Tongue (tissue), 2 donors: Measurements from ENCODE around the gene DNAH11. TPM values are rescaled to one million over a fixed set of nuclear protein-coding genes. Genes with fewer than 3 reads are reported as not detected.
"Not testable (repeated sequence)": the region's sequence is repeated elsewhere in the genome, so short reads cannot be mapped to it uniquely, and the experiment has no call there.

Experiments used
- DNase-seq: peaks from one replicate; pipeline ENCODE4 v3.0.0-alpha.2; 2015
- total RNA-seq: library from RNA; depleted of rRNA; stranded (reverse); fragments of >200 nt; gene quantifications from one replicate; pipeline ENCODE4 v1.2.3, GENCODE V29; 2014

Gene DNAH11, protein sequence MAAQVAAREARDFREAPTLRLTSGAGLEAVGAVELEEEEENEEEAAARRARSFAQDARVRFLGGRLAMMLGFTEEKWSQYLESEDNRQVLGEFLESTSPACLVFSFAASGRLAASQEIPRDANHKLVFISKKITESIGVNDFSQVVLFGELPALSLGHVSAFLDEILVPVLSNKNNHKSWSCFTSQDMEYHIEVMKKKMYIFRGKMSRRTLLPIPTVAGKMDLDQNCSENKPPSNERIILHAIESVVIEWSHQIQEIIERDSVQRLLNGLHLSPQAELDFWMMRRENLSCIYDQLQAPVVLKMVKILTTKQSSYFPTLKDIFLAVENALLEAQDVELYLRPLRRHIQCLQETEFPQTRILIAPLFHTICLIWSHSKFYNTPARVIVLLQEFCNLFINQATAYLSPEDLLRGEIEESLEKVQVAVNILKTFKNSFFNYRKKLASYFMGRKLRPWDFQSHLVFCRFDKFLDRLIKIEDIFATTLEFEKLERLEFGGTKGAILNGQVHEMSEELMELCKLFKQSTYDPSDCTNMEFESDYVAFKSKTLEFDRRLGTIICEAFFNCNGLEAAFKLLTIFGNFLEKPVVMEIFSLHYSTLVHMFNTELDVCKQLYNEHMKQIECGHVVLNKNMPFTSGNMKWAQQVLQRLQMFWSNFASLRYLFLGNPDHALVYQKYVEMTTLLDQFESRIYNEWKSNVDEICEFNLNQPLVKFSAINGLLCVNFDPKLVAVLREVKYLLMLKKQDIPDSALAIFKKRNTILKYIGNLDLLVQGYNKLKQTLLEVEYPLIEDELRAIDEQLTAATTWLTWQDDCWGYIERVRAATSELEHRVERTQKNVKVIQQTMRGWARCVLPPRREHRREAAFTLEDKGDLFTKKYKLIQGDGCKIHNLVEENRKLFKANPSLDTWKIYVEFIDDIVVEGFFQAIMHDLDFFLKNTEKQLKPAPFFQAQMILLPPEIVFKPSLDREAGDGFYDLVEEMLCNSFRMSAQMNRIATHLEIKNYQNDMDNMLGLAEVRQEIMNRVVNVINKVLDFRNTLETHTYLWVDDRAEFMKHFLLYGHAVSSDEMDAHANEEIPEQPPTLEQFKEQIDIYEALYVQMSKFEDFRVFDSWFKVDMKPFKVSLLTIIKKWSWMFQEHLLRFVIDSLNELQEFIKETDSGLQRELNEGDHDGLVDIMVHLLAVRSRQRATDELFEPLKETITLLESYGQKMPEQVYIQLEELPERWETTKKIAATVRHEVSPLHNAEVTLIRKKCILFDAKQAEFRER (N-terminal part only)
- total RNA-seq, result 1.8 TPM

DNA sequence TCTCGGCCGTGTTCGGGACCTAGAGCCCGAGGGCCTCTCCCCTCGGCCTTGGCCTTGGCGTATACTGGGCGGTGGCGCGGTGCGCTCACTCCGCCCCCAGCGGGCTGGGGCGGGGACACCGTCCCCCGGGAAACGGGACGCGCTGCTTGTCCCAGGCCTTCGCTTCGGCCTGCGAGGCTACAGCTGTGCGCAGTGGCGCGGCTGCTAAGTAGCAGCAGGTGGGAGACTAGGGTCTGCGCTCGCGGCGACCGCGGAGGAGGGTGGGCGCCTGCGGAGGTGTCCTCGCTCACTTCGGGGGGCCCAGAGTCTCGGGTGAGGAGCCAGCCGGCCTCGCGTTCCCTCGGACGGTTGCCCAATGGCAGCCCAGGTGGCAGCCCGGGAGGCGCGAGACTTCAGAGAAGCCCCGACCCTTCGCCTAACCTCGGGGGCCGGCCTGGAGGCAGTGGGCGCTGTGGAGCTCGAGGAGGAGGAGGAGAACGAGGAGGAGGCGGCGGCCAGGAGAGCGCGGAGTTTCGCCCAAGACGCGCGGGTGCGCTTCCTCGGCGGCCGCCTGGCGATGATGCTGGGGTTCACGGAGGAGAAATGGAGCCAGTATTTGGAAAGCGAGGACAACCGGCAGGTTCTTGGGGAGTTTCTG is at the start of gene DNAH11:
Gene DNAH11 (plus strand): TSS at position 149 of the 637 bp plus-strand sequence. CDS start 207 bp downstream, at position 356.
- peak; percentile 62 for DNase-seq

DNA sequence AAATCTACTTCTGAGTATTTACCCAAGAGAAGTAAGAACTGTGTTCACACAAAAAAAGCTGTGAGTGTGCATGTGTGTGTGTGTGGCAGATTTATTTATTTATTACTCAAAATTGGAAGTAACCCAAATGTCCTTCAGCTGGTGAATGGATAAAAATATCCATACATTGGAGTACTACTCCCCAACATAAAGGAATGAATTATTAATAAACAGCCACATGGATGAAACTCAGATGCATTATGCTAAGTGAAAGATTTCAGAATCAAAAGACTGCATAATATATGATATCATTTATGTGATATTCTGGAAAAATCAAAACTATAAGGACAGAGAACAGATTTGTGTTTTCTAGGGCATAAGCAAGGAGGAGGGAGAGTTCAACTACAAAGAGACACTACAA is 47.1 kb upstream of the DNAH11 start:
- no peak for DNase-seq

DNA sequence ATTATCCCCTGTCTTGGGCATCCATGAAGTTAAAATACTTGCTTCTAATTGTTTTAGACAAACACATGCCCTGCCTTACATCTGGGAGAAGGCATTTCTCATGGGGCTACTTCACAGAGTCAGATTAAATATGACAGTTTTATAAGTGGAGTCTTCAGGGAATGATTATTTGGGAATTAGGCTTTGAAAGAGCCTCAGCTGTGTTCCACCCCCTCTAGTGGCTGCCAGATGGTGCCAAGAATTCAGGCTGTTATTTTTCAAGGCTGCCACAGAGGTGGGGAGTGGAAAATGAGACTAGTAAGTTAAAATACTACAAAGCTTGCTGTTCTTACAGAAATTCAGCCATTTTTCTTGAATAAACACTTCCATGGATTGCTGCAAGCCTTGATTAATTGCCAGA is 45.8 kb upstream of the DNAH11 start:
- DNase-seq, result no peak

DNA sequence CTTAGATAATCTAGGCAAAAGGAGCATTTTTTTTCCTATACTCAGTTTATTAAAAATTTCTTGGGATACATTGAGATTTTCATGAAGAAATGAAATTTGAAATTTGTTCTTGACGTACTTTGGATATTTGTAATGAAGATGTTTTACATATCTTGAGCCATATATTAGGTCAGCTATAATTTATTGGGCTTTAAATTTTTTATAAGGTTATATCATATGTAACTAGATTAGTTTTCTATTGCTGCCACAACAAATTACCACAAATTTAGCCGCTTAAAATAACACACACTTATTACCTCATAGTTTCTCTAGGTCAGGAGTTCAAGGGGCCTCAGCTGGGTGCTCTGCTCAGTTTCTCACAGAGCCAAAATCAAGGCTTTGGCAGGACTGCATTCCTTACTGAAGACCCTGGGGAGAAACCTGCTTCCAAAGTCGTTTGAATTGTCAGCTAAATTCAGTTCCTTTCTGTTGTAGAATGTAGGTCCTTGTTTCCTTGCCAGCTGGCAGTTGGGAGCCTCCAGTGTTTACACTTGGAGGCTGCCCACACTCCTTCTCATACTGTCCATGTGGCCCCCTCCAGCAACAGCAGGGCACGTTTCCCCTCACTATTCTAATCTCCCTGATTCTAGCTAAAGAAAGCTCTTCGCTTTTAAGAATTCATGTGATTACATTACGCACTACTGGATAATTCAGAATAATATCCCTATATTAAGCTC is 42.6 kb upstream of the DNAH11 start:
- no peak for DNase-seq

DNA sequence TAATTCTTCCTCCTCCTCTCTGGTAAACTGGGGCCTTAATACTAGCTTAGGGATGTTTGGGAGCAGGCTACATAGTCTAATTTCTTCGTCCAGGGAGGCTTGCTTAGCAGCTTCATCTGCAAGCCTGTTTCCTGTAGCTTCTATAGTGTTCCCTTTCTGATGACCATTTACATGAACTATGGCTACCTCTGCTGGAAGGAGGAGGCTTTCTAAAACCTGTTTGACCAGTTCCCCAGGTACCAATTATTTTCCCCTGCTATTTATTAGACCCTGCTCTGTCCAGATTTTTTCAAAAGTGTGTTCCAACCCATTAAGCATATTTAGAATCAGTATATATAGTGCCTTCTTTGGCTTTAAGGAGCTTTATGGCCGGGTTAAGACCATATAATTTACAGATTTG is 38.8 kb upstream of the DNAH11 start:
- DNase-seq, result no peak

DNA sequence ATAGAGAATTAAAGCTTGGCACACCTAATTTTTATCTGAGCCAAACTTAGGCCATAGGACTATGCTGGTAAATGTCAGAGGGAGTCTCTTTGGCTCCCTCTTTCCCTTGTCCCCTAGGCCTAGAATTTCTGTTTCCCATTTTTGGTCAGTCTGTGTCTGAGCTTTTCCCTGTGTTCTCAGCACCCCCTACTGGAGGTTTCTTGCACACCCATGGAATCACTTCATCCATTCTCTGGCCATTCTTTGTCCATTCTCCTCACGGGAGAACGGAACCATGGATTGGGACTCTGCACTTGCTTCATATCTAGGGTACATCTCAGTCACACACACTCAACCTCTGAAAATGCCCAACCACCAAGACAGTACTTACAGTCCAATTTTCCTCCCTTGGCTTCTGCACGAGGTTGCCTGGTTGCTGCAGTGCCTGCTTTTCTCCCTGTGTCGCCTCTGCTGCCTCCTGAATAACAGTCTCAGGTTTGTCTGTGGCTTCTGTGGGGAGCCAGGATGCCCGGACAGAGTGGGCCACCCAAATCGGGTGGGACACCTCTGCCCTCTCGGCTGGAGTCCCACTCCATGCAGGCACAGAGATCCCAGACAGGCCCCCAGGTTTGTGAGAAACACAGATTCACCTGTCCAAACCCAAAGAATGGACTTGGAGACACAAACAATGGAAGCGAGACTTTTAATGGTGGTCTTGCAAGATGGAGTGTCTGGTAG is 35.1 kb upstream of the DNAH11 start:
- no peak for DNase-seq

DNA sequence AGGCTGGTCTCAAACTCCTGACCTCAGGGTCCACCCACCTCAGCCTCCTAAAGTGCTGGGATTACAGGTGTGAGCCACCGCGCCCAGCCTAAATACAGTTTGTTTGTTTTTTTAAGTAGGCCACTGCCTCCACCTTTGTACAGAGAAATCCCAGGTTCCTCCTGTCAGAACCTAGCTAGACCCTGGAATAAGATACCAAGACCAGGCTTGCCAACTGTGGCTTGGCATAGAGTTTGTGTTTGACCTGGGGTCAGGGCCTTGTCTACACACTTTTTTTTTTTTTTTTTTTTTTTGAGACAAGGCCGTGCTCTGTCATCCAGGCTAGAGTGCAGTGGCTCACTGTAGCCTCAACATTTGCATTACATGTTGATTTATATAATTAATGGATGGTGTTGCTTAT is 34.3 kb upstream of the DNAH11 start:
- DNase-seq, result no peak

DNA sequence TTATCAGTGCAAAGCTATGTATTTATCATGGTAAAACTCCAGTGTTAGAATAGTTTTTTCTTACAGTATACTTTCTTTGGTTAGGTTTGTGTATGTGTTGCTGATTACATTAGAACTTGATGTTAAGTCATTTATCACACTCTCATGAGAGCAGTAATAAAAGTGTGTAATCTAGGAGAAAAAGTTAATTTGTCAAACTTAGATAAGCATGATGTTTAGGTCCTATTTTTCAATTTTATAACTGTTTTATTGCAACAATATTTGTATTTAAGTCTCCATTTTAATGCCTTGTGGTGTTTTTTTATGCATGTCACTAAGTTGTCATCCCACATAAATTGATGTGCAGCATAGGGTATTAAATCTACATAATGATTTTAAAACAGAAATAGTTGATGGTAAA is 28.8 kb upstream of the DNAH11 start:
- no peak for DNase-seq

DNA sequence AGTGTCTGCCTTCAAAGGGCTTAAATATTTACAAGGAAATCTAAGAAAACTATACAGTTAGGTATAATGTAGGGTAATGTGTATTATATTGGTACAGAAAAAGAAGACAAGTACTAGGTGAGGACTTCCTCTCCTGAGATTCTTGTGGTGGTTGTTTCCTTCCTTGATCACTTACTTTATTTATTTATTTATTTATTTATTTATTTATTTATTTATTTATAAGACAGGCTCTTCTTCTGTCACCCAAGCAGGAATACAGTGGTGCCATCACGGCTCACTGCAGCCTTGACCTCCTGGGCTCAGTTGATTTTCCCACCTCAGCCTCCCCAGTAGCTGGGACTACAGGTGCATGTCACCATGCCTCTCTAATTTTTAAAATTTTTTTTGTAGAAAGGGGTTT is 18.2 kb upstream of the DNAH11 start:
- DNase-seq, result no peak

DNA sequence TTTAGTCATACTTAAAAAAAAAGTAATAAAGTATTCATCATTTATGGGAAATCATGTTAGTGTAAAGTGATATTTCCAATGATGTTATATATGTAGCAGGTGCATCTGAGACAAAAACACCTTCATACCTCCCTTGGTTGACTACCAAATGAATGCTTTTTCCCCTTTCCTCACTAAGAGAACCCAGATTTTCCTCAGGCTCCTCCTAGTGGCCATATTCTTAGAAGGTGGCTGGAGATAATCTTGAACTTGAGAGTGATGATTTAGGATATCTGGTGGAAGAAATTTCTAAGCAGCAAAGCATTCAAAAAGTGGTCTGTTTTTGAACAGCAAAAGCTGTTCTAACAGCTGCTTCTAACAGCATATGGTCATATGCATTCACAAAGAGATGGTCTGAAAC is 16.8 kb upstream of the DNAH11 start:
- no peak for DNase-seq

DNA sequence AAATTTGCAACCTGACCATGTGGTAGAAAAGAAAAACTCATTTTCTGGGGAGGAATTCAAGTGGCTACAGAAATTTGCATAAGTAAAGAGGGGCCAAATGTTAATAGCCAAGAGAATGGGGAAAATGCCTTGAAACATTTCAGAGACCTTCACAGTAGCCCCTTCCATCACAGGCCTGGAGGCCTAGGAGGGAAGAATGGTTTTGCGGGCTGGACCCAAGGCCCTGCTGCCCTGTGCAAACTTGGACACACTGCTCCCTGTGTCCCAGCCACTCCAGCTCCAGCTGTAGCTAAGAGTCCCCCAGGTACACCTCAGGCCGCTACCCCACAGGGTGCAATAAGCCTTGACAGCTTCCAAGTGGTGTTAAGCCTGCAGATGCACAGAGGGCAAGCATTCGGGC is 16.4 kb upstream of the DNAH11 start:
- DNase-seq, result no peak

DNA sequence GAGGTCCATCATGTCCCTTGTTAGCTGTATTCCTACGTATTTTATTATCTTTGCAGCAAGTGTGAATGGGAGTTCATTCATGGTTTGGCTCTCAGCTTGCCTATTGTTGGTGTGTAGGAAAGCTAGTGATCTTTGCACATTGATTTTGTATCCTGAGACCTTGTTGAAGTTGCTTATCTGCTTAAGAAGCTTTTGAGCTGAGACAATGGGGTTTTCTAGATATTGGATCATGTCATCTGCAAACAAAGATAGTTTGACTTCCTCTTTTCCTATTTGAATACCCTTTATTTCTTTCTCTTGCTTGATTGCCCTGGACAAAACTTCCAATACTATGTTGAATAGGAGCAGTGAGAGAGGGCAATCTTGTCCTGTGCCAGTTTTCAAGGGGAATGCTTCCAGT is 10.4 kb upstream of the DNAH11 start:
- DNase-seq, result not testable (repeated sequence)

DNA sequence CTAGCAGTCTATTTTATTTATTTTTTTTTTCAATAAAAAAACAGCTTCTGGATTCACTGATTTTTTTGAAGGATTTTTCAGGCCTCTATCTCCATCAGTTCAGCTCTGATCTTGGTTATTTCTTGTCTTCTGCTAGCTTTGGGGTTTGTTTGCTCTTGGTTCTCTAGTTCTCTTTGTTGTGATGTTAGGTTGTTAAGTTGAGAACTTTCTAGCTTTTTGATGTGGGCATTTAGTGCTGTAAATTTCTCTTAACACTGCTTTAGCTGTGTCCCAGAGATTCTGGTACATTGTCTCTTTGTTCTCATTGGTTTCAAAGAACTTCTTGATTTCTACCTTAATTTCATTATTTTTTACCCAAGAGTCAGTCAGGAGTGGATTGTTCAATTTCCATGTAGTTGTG is 9.2 kb upstream of the DNAH11 start:
- DNase-seq, result not testable (repeated sequence)

DNA sequence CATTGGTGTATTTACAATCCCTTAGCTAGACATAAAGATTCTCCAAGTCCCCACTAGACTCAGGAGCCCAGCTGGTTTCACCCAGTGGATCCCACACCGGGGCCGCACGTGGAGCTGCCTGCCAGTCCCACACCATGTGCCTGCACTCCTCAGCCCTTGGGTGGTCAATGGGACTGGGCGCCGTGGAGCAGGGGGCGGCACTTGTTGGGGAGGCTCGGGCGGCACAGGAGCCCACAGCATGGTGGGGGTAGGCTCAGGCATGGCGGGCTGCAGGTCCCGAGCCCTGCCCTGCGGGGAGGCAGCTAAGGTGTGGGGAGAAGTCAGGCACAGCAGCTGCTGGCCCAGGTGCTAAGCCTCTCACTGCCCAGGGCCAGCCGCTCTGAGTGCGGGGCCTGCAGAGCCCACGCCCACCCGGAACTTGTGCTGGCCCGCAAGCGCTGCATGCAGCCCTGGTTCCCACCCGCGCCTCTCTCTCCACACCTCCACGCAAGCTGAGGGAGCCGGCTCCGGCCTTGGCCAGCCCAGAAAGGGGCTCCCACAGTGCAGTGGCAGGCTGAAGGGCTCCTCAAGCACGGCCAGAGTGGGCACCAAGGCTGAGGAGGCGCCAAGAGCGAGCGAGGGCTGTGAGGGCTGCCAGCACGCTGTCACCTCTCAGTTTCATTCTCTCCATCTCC is 6.3 kb upstream of the DNAH11 start:
- DNase-seq, result not testable (repeated sequence)

DNA sequence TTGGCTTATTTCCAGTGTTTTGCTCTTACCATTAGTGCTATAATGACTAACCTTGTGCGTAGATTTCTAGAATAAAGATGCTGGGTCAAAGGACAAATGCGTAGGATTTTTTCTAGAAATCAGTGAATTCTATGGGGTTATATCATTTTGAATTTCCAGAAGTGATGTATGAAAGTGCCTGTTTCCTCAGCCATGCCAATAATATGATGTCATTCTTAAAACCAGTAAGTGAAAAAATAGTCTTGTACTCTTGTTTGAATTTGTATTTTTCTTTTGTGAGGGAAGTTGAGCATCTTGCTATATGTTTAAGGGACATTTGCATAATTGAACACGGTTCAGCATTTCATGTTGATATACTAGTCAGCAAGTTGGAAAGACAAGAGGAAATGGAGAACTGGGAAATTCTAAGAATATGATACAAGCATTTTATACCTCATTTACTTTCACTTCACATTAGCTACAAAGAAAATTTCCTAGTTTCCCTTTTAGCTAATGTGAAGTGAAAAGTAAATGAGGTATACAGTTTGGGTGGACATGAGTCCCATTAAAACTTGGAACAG is 3.8 kb upstream of the DNAH11 start:
- DNase-seq, result no peak

DNA sequence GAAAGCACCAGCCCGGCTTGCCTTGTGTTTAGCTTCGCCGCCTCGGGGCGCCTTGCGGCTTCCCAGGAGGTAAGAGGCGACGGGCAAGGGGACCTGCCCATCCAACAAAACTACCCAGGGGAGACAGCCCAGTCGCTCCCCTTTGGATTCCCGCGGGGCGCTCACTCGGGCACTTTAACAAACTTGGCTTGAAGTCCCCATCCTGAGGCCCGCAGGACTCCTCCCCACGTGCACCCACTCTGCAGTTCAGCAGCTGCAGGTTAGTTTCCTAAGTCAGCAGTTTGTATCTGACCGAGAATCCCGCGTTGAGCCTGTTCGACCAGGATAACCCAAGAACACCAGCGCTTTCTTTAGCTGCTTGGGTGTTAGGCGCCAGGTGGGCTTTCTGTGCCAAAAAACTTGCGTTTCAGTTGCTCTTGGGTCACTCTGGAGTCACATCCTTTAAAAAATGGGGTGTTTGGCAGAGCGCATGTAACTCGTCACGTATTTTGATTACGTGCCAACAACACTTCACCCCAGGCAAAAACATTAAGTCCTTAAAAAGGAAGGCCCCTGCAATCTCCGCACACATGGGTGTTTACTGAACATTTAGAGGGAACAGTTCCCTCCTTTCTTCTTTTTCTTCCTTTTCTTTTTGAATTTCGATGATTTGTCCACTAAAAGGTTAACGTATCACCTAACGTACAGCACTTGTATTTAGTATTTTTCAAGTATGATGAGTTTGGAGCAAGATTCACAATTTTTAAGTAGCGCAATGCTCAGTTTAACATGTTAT is 876 bp downstream of the DNAH11 start:
- DNase-seq, result peak; percentile 50

DNA sequence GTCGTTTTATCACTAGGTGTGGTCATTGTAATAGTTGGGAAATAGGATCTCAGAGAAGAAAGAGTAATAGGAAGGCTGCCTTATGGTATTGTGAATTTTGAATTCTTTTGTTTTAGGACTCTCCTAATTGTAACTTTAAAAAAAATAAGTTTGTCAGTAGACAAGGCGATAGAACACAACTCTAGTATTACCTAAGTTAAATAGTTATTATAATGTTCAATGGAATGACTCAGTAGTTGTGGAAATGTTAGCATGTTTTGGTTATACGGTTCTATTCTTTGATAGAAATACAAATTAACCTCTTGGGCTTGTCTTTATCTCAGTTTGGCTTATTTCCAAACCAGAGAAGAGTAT is 1.4 kb downstream of the DNAH11 start:
- no peak for DNase-seq

DNA sequence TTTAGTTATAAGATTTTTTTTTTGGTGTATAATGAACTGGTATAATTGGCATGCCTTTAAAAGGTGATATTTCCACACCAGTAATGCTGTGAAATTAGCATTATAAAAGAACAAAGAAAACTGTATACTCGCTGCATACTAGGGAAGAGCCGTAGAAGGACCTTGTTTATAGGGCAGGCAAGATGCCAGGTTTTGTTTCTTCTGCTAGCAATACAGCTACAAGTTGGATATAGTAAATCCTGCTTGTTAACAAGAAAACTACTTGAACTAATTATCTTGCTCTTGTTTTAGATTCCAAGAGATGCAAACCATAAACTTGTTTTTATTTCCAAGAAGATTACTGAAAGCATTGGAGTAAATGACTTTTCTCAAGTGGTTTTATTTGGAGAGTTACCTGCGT is 1.9 kb downstream of the DNAH11 start:
- DNase-seq, result peak; percentile 44

DNA sequence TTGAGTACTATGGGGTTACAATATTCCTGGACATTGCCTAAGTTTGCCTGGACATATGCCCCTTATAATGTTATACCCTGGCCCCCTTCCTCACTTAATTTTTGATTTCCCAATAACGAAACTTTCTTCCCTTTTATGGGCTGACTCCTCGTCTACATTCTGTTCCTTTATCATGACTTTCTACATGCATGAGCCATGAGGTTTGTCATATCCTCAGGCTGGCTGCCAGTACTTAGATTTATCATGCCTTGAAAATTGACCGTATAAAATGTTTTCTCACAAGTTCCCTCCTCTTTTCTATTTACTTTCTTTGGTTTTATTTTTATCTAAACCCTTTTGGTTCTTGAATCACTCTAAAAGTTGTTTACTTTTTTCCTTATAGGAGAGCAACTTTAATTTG is 4.7 kb downstream of the DNAH11 start:
- no peak for DNase-seq
